H1 (cell line): ENCODE data around the gene RNF128. TPM values are rescaled to one million over a fixed set of nuclear protein-coding genes. Genes with fewer than 3 reads are reported as not detected.

Experiments
- CREB1 ChIP-seq: IDR thresholded peaks from 2 replicates; pipeline ENCODE4 v1.6.1; 2012; ENCODE audit warnings: inconsistent platforms
- EZH2 ChIP-seq: fragments of 200-600 bp; sonication (generic); IDR thresholded peaks from 2 replicates; pipeline ENCODE4 v1.7.1; 2012; ENCODE audit warnings: low read depth, mild to moderate bottlenecking, moderate library complexity, low read length, inconsistent platforms; ENCODE audit not compliant: severe bottlenecking
- HDAC2 ChIP-seq, 2 experiments: fragments of 300-600 bp in 1 of 2; sonication (generic) in 1 of 2; IDR thresholded peaks; 2 replicates each; pipeline ENCODE4 v1.6.1; 2011 to 2012; ENCODE audit warnings: low read depth in 2 of 2, low read length in 2 of 2, mild to moderate bottlenecking in 2 of 2, moderate library complexity in 2 of 2, borderline replicate concordance in 1 of 2, inconsistent platforms in 1 of 2
- SIRT6 ChIP-seq: IDR thresholded peaks from one replicate; pipeline ENCODE4 v1.7.1; 2012; ENCODE audit warnings: low read length, inconsistent platforms
- polyA plus RNA-seq, 7 experiments: library from polyadenylated mRNA; depleted of rRNA in 3 of 7; stranded (reverse) in 5 of 7; unstranded in 2 of 7; fragments of >200 nt in 5 of 7; fragments of 200-250 nt in 2 of 7; gene quantifications; 1 replicate in 5 of 7; 2 replicates in 1 of 7; 4 replicates in 1 of 7; pipeline versions ENCODE4 v1.2.1 to v1.2.3, GENCODE V29; 2011 to 2013; ENCODE audit warnings: missing spikeins in 2 of 7, mixed read lengths in 2 of 7
- total RNA-seq: library from RNA; stranded (reverse); fragmentation: NEBNext Ultra II Directional; extraction: Animal tissue kit (Norgen Biotek cat#: 25700); gene quantifications from 2 replicates; pipeline ENCODE4 v1.2.1, GENCODE V29; 2021
- TF ChIP-seq, protein P1 (sequence below): IDR thresholded peaks from 2 replicates; pipeline ENCODE4 v1.6.1; 2012; ENCODE audit warnings: inconsistent platforms

RNF128 gene
- total and polyA plus RNA-seq, 2 of the 8 experiments (the other 6 are each of a cell fraction or from before 2014, with no cell fraction given), result 0.74 to 2.0 TPM

DNA sequence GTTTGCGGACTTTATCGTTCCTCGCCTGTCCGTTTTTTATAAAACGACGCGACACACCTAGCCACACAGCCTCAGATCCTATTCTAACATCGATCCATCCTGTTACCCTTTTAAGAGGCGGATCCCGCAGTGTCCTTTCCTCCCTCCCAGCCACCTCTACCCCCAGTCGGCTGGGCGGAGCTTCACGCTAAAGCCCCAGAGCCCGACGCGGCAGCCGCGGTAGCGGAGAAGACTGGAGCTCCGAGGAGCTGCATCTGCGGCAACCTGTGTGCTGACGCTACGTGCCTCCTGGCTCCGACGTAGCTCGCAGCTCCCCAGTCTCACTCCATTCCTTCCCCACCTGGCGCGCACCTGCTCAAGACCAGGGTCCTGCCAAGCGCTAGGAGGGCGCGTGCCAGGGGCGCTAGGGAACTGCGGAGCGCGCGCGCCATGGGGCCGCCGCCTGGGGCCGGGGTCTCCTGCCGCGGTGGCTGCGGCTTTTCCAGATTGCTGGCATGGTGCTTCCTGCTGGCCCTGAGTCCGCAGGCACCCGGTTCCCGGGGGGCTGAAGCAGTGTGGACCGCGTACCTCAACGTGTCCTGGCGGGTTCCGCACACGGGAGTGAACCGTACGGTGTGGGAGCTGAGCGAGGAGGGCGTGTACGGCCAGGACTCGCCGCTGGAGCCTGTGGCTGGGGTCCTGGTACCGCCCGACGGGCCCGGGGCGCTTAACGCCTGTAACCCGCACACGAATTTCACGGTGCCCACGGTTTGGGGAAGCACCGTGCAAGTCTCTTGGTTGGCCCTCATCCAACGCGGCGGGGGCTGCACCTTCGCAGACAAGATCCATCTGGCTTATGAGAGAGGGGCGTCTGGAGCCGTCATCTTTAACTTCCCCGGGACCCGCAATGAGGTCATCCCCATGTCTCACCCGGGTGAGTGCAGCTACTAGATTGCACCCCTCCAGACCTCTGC lies at the start of gene RNF128 (continued):
- peak; percentile 29 for TF ChIP-seq EZH2
- TF ChIP-seq, protein P1, sequence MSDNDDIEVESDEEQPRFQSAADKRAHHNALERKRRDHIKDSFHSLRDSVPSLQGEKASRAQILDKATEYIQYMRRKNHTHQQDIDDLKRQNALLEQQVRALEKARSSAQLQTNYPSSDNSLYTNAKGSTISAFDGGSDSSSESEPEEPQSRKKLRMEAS, result peak; percentile 58; the same call in 1 of the 2 replicates
- TF ChIP-seq HDAC2 (IDR thresholded peaks at IDR 0.05; ENCODE audit: borderline replicate concordance in 1 of 2, low read depth in 2 of 2, low read length in 2 of 2), result 0 out of 4 replicates have a peak, but pooled peaks of 1 of the 2 experiments have one; percentile 24
- TF ChIP-seq SIRT6, result no peak
- peak; percentile 46; the same call in 1 of the 2 replicates for TF ChIP-seq CREB1
